ENCODE data around the gene MDFIC. TPM values are rescaled to one million over a fixed set of nuclear protein-coding genes. Genes with fewer than 3 reads are reported as not detected.

MDFIC gene
- polyA plus RNA-seq, 5 donors, result 39.2 to 66.9 (median 63.3) TPM

DNA sequence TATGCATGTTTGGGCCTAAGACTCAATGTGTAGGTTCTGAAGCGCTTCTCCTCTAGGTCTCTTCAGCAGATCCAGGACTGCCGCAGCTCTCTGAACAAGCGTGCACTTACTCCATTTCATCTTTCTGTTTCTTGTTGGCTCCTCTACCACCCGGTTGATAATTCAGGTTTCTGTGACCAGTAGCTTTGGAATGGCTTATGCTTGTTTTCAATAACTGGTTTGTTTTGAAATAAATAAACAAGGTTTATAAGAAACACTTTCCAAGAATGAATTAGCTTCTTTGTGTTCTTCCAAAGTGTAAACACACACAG lies 1.5 kb downstream of the MDFIC start:
- no peak for DNase-seq

DNA sequence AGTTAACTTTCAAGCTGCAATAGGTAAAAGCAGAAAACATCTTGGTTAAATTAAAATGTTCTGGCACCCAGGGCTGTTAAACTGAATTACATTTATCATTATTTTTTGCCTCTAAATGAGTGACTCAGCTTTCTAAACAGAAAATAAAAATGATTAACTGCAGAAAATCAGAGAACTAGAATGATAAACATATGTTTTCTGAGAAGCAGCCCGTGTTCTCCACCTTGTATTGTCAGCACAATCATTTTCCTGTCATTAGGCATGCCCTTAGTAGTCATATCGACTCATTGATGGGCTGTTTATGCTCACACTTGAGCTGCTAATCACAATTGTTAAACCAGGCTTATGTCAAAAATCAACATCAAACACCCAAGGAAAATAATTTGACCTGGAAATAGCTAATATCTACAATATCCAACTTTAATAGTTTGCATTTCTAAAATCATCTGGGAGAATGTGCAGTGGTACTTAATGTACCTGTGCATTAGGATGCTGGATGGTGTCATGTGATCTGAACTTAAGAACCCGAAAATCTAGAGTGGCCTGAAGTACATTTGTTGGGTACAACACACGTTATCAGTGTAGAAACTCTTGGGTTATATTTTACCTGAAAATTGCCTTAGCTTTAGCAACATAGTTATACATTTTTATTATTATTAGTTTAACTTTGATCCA lies 2.3 kb downstream of the MDFIC start:
- no peak for DNase-seq

DNA sequence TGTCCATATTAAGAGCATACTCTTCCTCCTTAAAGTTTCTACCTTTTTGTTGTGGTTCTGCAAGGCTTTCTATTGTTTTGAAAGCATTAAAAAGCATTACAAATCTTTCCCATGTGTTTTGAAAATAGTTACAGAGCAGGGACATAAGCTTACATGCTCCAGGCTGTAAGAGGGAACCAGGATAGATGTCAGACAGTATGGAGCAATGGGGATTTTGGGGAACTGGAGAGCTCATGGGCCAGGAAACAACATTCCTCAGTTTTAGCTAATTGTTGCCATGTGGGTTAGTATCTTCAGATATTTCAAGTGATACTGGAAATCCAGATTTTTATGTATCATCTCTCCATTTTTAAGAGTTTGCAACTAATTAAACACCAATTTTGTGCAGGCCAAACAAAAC lies 3.5 kb downstream of the MDFIC start:
- no peak for DNase-seq

DNA sequence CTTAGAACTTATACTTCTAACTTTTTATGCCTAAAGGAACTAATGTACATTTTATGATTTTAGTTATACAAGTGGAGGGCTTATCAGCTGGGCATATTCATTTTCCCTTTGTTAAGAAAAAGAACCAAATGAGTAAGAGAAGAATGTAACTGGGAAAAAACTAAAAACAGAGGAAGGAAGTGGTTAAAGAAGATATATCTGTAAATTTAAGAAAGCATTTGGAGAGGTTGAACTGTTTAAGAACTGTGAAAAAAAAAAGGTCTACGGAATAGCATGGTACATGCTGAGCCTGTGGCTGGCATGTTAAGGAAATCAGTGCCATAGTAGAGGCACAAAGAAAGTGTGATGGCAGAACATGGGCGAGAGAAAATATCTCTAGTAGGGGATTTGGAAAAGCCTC lies 6.2 kb downstream of the MDFIC start:
- DNase-seq, result no peak

DNA sequence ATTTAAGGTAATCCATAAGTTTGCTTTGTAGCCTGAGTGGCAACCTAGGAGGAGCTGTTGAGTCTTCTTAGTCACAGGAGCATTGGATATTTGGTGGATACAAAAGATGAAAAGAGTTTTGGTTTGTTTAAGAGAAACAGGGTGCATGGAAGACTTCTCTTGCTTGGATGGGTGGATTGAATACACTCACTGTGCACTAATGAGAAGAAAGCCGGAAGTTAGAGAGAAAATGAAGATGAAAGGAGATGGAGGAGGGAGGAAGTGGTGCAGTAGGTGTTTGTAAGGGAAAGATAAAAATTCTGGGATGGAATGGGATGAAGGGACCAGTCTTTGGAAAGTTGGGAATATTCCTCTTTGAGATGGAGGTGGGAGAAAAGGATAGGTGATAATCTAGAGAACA lies 7.7 kb downstream of the MDFIC start:
- no peak for DNase-seq

DNA sequence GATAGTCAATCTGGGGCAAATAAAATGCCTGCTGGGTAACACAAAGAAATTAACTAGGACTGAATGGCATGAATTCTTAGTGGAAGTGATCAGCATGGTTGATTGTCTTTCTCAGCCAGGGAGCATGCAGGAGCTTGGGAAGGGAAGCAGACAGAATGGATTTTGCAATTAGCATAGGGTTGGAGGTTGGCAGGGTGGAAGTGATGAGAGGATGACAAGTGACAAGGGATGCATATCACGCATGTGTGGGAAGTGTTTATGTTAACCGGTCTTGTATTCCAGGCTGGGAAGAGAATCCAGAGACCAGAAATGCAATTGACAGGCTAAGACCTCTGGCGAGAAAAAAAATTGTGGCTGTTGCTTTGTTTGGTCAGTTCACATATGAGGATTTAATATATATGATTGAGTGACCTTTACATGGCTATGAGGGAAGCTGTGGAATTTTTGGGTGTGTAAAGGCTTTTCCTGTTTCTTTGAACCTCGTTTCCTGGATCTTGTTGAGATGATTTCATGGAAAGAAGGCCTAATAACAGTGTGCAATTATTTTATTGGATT lies 8.3 kb downstream of the MDFIC start:
- no peak for DNase-seq

DNA sequence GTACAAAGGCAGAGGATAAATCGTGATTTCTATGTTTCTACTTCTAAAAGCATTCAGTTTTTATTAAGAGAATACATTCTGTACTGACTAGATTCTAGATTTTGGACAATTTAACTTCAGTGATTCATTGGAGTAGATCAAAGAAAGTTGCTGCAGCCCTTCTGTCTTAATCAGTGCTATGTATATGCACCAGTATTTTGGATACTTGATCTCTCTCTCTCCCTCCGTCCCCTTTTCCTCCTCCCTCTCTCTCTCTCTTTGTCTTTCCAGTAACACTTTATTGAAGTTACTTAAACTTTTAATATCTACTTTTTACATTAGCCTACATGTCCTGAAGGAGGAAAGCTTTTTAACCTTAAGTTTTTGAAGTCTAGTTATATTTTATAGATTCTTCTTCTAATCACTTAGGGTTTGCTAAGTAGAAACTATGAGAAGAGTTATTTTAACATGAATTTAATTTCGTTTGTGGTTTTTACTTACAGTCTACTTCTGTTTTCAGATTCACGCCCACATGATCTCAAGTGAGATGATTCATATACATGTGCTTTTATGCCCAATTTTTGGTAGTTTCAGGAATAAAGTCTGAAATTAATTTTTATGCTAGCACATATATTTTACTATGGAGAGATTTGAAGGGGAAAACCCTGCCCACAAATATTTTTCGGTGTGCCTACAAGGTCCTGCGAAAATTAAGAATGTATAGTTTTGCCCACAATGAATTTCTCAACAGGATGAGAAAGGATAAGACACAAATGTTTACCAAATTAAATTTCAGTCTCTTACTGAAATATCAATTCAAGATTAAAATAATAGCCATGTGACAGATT lies 9.1 kb downstream of the MDFIC start:
- no peak for DNase-seq

DNA sequence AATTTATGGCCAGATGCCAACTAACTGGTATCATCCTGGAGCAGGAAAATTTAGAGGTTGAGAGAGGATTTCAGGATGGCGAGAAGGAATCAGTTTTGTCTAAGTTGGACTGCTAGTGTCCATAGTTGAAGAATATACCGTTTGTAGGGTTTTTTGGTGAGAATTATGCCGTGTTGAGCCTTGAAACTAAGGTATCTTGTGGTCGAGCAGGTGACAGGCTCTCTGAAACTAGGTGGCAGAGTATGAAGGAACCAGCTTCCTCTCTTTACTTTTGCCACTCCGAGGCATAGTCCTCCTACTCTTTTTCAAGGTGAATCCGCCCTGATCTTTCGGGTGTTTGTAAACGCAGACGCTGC lies 9.7 kb downstream of the MDFIC start:
- DNase-seq, result no peak

DNA sequence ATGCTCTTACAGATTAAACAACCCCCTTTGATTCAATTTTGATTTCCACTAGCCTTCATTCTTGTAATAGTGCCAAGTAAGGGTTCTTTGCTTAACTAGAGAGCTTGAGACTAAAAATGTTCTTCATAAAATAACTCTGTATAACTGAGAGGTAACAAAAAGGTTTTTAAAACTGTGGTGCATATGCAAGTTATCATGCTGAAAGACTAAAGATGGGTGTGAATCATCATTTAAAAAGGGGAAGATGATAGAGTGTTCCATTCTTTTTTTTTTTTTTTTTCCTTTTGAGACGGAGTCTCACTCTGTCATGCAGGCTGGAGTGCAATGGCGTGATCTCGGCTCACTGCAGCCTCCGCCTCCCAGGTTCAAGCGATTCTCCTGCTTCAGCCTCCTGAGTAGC lies 11.1 kb downstream of the MDFIC start:
- DNase-seq, result no peak

DNA sequence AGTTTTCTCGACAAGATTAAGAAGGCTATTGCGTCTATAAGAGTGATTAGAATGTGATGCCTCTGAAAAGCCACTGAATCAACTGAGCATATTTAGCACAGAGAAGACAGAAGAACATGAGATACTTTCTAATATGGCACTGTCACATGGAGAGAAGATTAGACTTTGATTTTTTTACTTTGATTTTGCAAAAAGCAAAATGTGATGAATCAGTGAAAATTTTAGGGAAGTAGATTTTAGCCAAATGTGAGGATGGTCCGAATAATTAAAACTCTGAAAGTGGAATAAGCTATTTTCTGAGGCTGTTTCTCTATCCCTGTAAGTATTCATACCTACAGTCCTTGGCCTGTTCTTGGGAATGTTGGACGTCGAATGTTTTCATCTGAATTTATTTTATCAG lies 11.8 kb downstream of the MDFIC start:
- no peak for DNase-seq

DNA sequence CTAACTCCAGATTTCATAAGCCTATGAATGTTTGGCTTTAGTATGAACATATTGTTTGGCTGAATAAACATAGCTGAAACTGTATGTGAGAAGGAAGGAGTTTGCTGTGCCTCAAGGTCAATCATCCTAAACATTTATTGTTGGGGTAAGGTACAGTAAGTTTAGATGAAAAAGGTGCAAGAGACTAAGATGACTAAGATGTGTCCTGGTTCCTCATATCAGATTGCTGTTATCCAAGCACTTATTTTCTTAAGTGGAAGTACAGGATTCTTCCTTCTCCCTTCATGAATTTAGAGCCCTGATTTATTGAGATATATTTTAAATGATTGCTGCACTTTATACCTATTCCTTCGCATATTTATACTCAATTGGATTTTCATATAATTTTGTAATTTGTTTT lies 12.2 kb downstream of the MDFIC start:
- no peak for DNase-seq

DNA sequence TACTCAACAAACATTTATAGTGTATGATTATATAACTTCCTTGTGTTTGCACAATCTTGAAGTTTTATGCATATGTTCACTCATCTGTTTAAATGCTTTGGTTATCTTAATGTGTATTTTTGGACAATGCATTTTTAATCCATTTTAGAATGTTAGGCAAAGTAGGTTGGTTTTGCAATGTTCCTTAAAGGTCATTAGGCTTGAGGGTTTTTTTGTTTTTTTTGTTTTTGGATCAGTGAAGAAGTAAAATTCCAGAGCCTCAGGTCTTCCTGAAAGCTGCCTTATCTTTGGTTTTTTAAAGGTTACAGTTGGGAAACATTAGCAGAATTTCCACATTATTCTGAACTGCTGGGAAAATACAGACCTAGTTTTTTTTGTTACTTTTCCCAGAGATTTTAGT lies 12.8 kb downstream of the MDFIC start:
- DNase-seq, result no peak

DNA sequence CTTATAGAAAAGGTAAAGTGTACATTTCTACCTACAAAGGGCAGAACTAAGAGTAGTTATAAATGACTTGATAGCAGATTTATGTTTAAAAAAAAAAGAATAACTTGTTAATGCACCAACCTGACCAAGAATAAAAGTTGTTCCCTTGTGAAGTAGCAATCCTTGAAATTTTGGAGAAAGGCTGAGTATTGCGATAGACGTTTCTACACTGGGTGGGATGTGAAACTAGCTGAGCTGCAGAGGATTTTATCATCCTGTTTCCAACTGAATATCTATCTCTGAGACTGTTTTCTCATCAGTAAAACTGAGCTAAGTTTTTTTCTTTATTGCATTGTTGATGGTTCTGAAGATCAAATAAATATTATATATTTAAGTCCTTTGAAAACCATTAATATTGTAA lies 14.6 kb downstream of the MDFIC start:
- no peak for DNase-seq

DNA sequence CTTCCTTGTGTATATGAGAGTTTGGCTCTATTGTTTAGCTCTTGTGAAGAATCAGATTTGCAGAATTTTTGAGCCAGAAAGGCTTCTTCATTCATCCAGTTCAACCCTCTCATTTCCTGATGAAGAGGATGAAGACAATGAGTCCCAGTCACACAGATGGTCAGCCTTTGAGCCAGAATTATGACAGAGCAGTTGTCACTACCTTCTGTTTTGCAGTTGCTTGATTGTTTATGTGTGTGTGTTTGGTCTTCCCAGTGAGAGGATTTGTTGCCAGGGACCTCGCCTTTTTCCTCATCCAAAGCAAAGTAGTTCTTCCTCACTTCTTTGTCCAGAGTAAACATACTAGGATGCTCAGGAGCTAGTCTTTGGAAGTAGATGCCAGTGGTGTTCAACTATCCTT lies 15.6 kb downstream of the MDFIC start:
- no peak for DNase-seq

DNA sequence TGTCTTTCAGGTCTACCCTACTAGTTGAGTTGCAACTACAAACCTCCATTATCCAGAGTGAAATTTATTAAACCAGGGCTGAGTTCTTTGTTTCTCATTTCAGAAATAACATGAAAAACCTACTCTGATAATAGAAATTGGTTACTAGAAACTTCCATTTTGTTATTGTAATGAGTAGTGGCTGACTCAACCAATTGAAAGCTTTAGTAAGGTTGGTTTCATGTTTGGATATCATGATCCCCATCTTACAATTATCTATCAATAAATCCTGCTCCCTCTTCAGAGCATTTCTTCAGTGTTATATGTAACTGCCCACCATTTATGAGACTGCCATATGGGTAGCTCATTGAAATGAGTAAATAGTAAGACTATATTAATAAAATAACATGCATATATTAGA lies 16.9 kb downstream of the MDFIC start:
- no peak for DNase-seq

DNA sequence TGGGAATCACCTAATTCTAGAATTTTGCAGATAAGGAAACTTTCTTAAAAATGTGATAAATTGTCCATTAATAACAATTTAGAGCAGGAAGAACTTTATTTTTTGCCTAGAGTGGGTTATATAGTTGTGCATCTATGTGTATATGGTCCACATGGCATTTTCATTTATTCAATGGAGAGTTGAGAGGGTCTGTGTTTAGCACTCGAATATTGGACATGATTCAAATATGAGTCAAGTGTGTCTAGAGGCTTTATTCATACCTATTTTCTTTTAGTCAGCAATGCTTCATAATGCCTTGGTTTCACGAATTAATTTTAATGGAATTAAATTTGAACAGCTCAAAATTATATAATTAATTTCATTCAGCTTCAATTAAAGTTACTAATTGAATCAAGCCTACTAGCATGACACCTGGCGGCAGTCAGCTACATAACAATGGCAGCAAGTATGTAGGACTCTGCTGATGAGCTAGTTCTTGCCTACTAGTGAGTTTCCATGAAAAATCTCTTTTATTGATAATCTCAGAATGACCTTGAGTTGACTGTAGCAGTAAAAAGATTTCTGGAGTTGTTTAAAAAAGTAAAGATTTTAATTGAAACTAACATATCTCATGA lies 17.7 kb downstream of the MDFIC start:
- no peak for DNase-seq

DNA sequence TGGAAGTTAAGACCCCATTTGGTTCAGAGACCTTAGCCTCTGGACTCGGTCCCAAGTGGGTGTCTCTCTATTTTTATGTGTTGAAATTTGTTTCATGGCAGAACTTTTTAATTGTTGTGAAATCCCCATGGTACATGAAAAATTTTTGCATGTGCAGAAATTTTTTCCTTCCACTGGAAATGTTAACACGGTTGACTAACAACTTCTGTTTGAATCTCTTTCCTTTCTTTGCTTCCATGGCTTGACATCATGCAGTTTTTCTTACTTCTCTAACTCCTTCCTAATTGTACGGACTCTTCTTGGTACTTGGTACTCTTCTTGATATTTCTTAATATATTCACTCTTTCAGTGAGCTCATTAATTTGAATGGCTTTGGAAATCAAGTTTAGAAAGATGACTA lies 18.3 kb downstream of the MDFIC start:
- no peak for DNase-seq

DNA sequence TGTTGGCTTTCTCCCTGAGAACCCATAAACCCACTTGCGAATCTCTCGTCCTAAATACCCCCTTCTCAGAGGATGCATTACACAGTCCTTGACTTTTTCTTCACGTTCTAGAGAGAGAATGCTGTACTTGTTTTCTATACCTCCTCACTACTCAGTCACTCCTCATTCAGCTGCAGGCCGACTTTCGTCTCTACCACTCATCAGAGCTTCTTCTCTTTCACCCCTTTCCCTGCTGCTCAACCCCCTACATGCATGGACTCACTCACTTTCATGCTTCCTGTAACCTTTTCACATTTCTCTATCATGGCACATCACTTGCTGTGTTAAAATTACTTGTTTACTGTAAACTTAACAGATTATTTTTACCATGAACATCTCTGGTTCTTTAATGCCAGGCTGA lies 19.8 kb downstream of the MDFIC start:
- DNase-seq, result no peak

DNA sequence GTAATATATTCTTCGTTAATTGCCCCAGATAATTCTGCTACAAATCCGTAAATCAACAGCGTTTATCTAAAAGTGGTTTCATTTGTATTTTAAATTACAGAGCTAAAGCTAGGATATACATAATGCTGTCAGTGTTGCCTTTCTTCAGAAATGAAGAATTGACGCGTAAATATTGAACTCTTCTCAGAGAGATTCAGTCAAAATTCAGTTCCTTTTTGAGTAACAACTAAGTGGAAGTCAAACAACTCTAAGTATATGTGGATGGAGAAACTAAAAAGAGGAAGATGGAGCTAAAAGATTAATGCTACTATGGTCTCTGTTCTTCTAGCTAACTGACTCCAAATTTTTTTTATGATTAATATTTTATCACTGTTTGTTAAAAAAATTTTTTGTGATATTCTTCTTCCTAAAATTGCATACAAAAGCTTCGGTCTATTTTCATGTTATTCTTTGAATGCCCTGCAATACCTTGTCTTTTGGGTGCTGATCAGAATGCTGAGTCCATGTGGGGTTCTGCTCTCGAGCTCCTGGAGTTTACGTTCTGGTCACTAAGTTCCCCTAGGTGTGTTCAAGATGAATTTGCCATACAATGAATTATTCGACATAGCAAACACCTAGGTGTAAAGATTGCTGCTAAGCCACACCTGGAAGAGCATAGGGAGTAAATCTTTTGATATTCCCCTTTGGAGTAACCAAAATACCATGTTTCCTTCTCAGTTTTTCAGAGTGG lies 20.7 kb downstream of the MDFIC start:
- no peak for DNase-seq

DNA sequence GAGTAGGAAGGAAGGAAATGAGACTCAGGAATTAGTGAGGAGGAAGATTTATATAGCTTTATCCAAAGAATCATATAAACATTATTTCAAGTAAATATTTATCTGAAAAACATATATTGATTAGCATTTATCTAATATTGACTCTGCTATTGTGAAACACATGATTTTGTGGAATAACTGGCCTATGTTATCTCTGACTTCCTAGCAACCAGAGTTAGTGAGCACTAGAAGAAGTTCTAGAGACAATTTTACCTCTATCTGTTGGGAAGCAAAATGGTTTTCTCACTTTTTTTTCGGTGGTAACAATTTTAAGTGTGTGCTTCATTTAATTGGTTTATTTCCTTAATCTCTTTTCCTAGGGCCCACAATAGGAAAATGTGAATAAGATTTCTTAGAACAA lies 21.6 kb downstream of the MDFIC start:
- no peak for DNase-seq

DNA sequence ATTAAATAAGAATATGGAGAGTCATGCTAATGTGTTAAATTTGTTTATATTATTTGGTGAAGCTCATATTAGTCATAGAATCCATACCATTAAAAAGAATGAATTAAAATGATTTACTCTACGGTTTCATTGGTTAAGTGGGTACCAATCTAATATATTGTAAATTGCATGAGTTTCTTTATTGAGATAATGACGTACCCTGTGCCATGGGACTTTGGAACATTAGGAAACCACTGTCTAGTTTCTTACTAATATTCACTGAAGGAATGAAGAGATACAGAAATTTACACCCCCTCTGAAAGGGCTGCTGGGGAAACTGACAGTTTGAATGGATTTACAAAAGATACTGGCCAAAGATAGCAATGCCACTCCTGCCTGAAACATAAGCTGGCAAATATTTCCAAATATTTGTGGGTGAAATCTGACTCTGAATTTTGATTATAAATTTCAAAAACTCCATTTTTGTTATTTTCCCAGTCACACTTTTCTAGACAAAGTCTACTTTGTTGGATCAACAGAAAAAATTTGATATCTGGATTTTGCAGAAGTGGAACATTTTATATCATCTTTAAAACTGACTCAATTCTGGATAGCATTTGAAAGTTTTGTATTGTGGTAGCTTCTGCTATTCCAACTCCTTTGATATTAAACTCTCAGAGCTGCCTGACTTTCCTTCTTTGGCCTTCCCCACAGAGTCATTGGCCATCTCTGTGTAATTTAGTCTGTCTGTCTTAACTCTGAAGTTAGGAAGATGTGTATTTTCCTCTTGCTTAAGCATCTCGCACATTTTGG lies 22.3 kb downstream of the MDFIC start:
- no peak for DNase-seq
